ENCODE results near the gene PHACTR4. TPM values are rescaled to one million over a fixed set of nuclear protein-coding genes. Genes with fewer than 3 reads are reported as not detected.

The PHACTR4 gene
- total and polyA plus RNA-seq, 10 of the 15 experiments (the other 5 are each of a cell fraction or from before 2014, with no cell fraction given) = 8.9 to 34.2 (median 12.5) TPM

- H4K20me1 ChIP-seq (ENCODE audit: control insufficient read depth, insufficient read depth) = no peaks in the 10 kb centered on the region
- ChIA-PET CTCF (interaction anchor here (0.5 kb wide), 1 partner anchor 15 kb away, joined by 3 read pairs; no protein-coding TSS in a partner anchor), SMC1A (ENCODE audit: uncharacterized antibody, unreplicated experiment) (interaction anchor here (1.1 to 1.4 kb wide), 2 partner anchors 10 to 21 kb away, joined by 3 read pairs; no protein-coding TSS in a partner anchor), RAD21 (ENCODE audit: unreplicated experiment) (interaction anchor here (1.0 to 1.2 kb wide), 3 partner anchors 8 to 36 kb away, joined by 3 to 4 read pairs (median 3); no protein-coding TSS in a partner anchor), POLR2A (interaction anchor here (0.6 kb wide), 2 partner anchors 10 to 91 kb away, joined by 3 to 7 read pairs; no protein-coding TSS in a partner anchor)
- no peak for TF ChIP-seq SIX5 (IDR thresholded peaks at IDR 0.05; ENCODE audit: low read depth, low read length, severe bottlenecking)
- TF ChIP-seq PBX3 (IDR thresholded peaks at IDR 0.05; ENCODE audit: insufficient replicate concordance, low read depth, low read length) = no peak
- no peak for TF ChIP-seq CREB1 (IDR thresholded peaks at IDR 0.05; ENCODE audit: low read depth)
- TF ChIP-seq GABPA (IDR thresholded peaks at IDR 0.05; ENCODE audit: low read depth) = no peak
- TF ChIP-seq ATF2 (IDR thresholded peaks at IDR 0.05; ENCODE audit: low read length) = no peak
- in situ Hi-C loops (cut with MboI) = no loop called here
- no peaks in the 10 kb centered on the region for H3K9me3 ChIP-seq (replicated peaks; ENCODE audit: control insufficient read depth, insufficient read depth, low read length)
- no peak overlapping the region for H3K4me3 ChIP-seq
- no peak overlapping the region for H2AFZ ChIP-seq (ENCODE audit: control insufficient read depth, low read depth, low read length)
- H3K4me2 ChIP-seq (ENCODE audit: control insufficient read depth, insufficient read depth) = no peak overlapping the region
- no peak for FAIRE-seq
- H3K9ac ChIP-seq (ENCODE audit: control insufficient read depth, insufficient read depth, low read length) = no peak overlapping the region
- no TSS peak for BruUV-seq (replicated peaks)
- ATAC-seq = no peak
- intact Hi-C loops (cut with micrococcal nuclease; ENCODE audit: unreplicated experiment) = no loop called here
- H3K36me3 ChIP-seq (ENCODE audit: control insufficient read depth in 2 of 2, insufficient read depth in 2 of 2, low read length in 1 of 2) = no peaks in the 10 kb centered on the region
- H3K79me2 ChIP-seq (ENCODE audit: control insufficient read depth, insufficient read depth, low read length) = no peaks in the 10 kb centered on the region
- no peaks in the 10 kb centered on the region for H3K4me1 ChIP-seq (ENCODE audit: control insufficient read depth, insufficient read depth, low read length)
- H3K27ac ChIP-seq (ENCODE audit: control insufficient read depth, insufficient read depth) = no peak overlapping the region
- H3K27me3 ChIP-seq (replicated peaks in 1 of 2; ENCODE audit: control insufficient read depth in 2 of 2, insufficient read depth in 2 of 2, low read length in 1 of 2) = no peaks in the 10 kb centered on the region
- WGBS (ENCODE audit: insufficient coverage, insufficient replicate concordance, low lambda C conversion rate, missing lambda C conversion rate) = 77% methylated on average over 4 of the region's 4 CpGs
- DNase-seq (ENCODE audit: low read depth, low spot score) = no peak
Observed at GRCh38 chr1:28545246-28545628, 175.7 kb downstream of the PHACTR4 start.
